GM18951 (cell line): ENCODE data around the gene FHL3.

Experiments
- POLR2A ChIP-seq: IDR thresholded peaks from 4 replicates; pipeline ENCODE4 v1.6.1; 2011; ENCODE audit warnings: mild to moderate bottlenecking; ENCODE audit not compliant: insufficient read length, insufficient read depth; ENCODE audit errors: extremely low read depth
- in situ Hi-C: fragments of 300-500 bp; cut with MboI; formaldehyde crosslinking; loops from one replicate; pipeline ENCODE4 v1.12.0; 2022; ENCODE audit warnings: low sequenced_read_pairs, mixed read lengths, inconsistent platforms; ENCODE audit not compliant: unreplicated experiment

FHL3 gene

DNA sequence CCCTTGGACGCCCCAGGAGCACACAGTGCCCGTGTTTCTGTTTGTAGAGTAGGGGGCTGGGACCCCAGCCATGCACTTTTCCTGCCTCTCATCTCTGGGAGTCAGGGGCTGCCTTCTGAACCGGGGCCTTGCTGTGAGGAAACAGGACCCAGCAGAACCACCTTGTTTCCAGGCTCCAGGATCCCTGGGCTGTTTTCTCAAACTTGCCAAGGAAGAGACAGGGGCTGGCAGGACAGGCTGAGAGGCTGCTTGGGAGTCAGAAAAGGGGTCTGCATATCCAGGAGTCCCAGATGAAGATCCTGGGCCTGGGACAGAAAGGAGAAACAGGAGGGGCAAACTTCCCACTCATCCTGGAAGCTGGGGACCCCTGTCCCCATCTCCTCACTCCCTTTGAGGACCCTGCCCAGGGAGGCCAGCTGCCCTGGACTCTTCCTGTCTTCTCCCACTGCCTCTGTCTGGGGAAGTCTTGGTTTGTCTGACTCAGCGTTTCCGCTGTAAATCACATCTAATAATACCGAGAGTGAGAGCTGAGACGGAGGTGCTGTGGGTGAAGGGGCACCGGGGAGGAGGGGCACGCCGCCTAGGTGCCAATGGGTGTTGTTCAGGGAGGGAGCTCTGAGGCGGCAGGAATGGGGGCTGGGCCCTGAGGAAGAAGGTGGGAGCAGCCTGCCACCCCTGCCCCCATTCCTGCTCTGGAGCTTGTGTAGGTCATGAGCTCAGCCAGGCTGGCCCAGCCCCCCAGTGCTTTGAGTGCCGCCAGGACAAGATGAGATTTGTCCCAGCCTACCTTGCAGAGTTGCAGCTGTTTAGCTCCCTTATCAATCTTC is 24.6 kb upstream of the FHL3 start:
- in situ Hi-C loops, result loop anchor here (10.0 to 25.0 kb wide), 2 partner anchors 557 to 785 kb away; no protein-coding TSS in a partner anchor
- peak; percentile 33 for TF ChIP-seq POLR2A

DNA sequence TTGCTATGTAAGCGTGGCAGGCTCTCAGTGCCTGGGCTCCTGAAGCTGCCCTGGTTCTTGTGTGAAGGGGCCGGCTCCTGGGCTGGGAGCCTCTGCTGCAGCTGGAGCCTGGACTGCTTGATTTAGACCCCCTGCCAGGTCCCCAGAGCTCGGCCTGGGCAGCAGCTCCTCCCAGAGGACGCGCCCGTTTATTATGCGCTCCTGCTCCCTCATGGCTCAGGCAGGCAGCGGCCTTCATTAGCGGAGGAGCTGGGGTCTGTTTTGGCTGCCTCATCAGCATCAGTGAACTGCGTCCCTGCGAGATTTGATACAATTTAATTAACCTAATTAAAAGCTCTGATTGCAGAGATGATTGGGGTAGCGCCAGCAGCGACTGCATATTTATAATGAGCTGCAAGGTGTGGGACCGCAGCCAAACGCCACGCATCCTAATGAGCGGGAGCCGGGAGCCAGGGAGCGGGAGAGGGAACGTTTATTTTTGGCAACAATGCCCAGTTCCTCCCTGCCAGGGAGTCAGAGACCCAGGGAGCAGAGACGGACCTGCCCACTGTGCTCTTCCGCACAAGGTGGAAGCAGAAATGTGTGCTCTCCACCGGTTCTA is 23.9 kb upstream of the FHL3 start:
- TF ChIP-seq POLR2A, result no peak
- in situ Hi-C loops, result loop anchor here (10.0 to 25.0 kb wide), 2 partner anchors 558 to 786 kb away; no protein-coding TSS in a partner anchor

DNA sequence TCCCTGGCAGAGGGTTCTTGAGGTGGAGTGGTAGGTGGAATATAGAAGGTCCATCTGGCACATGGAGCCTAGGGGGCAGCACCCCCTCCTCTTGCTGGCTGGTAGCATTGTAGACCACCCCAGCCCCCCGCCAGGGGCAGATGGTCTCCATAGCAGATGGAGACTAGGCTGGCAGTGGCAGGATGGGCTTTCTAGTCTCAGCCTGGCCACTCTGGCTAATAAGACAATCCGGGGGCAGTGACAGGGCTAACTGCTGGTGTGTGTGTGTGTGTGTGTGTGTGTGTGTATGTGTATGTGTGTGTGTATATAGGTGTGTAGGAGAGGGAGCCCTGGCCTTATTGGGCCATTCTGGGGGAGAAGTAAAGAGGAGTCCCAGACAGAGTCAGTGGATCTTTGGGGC is 23.4 kb upstream of the FHL3 start:
- TF ChIP-seq POLR2A, result no peak
- in situ Hi-C loops, result loop anchor here (10.0 to 25.0 kb wide), 2 partner anchors 559 to 786 kb away; no protein-coding TSS in a partner anchor

DNA sequence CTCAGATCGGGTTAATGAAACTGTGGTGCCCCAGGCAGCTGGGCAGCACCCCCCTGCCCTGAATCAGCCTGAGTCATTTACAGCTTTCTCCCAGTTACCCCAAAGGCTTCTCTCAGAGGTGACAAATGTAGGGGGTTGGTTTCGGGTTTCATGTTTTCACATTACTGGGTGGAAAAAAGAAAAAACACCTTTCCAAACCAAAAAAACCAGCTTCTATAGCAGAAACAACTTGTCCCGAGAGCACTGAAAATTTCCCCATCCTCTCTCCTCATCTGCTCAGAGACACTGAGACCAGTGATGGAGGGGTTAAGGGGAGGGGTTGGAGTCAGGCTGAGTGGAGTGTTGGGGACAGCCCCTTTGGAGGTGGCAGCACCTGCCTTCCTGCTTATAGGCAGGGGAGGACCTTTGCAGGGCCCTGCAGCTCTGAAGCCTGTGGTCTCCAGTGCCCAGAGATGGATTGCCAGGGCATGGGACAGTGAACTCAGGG is 22.8 kb upstream of the FHL3 start:
- in situ Hi-C loops, result loop anchor here (10.0 to 25.0 kb wide), 2 partner anchors 559 to 787 kb away; no protein-coding TSS in a partner anchor
- TF ChIP-seq POLR2A, result no peak

DNA sequence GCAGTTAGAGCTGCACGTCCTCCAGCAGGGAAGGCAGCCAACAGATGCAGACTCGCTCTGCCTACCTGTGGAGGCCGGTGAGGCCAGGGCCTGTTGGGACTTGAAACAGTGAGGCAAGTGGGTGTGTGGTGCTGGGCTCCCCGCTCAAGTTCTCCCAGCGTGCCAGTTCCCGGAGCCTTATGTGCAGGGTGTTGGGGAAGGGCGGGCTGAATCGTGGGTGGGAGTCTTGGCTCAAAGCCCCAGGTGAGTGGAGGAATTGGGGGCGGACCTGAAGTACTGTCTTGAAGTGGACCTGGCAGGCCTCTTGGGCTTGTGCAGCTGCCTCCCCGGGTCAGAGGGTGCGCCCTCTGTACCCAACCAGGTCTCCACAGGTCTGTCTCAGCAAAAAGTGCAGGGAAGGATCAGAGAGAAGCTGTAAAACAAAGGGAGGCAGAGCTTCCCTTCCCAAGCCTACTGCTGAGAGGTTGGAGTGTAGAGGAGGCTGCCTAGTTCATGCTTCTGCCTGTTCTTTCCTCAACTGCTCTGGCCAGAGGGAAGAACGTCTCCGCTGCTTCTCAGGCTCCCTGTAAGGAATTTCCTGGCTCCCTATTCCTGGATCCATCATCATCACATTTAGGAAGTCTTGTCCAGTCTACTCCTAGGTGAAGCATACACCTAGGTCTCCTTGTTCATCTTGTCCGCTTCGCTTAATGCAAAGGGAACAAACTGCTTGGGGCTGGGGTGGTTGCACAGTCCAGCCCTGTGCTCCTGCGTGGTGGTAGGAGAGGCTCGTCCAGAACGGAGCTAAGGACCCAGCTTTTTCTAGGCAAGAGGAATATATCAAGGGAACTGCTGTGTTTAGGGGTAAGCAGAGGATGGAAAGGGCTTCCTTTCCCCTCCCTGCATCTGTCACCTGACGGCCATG is 22.1 kb upstream of the FHL3 start:
- in situ Hi-C loops, result loop anchor here (10.0 to 25.0 kb wide), 2 partner anchors 560 to 787 kb away; no protein-coding TSS in a partner anchor
- TF ChIP-seq POLR2A, result no peak

DNA sequence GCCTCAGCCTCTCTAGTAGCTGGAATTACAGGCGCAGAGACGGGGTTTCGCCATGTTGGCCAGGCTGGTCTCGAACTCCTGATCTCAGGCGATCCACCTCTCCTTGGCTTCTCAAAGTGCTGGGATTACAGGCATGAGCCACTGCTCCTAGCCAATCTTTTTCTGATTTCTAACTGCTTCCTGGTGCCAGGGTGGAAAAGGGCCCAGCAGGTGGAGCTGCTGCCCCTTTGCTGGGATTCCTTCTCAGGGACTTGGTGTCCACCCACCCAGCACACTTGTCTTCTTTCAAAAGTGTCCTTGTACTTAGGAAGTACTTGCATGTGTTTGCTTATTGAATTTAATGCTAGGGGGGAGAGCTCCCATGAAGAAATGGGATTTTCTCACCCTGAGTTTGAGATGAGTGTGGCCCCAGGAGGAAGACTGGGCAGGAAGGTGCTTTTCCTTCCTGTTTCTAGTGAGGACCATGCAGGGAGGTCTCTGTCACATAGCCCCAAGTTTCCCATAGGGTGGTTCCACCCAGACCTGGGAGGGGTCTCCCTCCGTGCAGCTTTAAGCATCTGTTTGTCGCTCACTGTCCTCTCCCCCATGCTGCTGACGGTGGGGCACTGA is 21.4 kb upstream of the FHL3 start:
- no peak for TF ChIP-seq POLR2A
- in situ Hi-C loops, result loop anchor here (10.0 to 25.0 kb wide), 2 partner anchors 561 to 788 kb away; no protein-coding TSS in a partner anchor

DNA sequence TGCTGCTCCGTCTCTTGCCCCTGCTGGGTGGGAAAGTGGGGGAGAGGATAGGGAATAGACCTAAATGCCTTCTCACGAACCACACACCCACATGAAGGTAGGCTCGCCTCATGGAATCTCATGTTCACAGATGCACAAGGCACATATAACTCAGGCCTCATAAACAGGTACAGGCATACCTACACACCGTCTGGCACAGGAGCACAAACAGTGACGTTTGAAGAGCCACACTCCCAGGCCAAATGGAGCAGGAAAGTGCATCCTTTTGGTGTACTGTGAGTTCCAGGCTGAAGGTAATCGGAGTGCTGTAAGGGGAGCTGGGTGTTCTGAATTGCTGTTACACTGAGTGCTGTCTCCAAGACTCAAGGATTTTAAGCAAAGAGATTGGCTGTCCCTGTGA is 20.4 kb upstream of the FHL3 start:
- in situ Hi-C loops, result loop anchor here (10.0 to 25.0 kb wide), 2 partner anchors 562 to 789 kb away; no protein-coding TSS in a partner anchor
- no peak for TF ChIP-seq POLR2A

DNA sequence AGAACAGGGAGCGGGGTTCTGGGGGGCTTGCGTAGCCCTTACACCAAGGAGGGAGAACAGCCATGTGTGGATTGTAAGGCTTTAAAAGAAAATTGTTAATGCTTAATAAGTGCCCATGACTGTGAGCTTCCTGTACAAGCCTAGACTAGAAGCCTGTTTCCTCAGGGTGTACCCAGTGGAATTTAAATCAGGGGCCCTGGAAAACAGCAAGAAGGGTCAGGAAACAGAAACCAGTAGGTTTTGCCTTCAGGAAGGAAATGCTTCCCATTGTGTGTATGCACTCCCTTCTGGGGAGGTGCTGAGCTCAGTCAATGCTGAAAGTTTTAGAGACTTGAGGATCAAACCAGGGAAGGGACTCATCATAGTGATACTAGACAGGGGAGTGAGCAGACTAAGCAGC is 19.9 kb upstream of the FHL3 start:
- no peak for TF ChIP-seq POLR2A
- in situ Hi-C loops, result loop anchor here (10.0 to 25.0 kb wide), 2 partner anchors 562 to 790 kb away; no protein-coding TSS in a partner anchor

DNA sequence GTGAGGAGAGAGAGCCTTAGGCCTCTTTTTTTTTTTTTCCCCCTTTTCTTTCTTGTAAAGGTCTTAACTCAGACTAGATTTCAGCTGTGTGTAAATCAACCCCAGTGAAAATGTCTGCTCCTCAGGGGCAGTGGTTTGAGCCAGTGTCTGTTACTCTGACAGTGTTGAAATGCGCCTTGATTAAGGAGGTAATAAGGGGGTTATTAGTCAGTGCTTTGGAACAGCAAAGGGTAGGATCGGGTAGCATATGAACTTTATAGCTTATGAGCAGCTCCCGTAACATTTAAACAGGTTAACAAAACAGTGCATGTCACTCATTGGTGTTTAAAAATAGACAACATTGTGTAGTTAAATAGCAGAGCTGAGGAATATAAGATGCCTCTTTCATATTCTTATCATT is 17.5 kb upstream of the FHL3 start:
- in situ Hi-C loops, result loop anchor here (10.0 kb wide), 1 partner anchor 792 kb away; no protein-coding TSS in a partner anchor
- no peak for TF ChIP-seq POLR2A

DNA sequence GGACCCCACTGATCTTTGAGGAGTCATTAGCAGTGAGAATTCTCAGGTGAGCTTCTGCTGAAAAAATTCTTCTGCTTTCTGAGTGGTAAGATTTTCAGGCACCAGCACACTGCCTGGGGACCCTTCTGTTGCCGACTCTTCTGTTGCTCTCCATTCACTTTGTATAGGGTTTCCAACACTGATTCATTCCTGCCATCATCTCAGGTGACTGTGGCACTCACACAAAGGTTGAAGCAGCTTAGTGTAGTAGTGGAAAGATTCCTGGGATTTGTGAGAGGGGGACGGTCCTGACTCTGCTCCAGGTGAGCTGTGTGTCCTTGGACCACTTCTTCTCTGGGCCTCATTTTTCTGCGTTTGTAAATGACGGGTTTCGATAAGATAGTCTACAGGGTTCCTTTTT is 16.7 kb upstream of the FHL3 start:
- TF ChIP-seq POLR2A, result no peak
- in situ Hi-C loops, result loop anchor here (10.0 kb wide), 1 partner anchor 793 kb away; no protein-coding TSS in a partner anchor

DNA sequence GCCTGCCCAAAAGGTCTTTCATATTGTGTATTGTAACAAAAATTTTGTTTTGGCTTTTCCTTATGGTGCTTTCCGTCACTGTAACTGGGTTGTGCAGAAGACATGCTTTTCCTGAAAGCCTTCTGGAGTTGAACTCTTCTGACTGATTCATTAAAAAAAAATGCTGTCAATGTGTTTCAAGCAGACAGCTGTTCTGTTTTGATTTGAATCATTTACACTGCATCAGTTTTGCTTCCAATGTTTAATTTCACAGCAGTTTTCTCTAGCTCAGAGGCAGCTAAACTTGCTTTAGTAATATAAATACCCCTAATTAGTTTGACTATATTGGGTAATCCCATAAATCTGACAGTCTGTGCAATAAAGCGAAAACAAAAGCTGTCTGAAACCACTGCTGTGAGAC is 15.1 kb upstream of the FHL3 start:
- in situ Hi-C loops, result loop anchor here (10.0 kb wide), 1 partner anchor 794 kb away; no protein-coding TSS in a partner anchor
- no peak for TF ChIP-seq POLR2A

DNA sequence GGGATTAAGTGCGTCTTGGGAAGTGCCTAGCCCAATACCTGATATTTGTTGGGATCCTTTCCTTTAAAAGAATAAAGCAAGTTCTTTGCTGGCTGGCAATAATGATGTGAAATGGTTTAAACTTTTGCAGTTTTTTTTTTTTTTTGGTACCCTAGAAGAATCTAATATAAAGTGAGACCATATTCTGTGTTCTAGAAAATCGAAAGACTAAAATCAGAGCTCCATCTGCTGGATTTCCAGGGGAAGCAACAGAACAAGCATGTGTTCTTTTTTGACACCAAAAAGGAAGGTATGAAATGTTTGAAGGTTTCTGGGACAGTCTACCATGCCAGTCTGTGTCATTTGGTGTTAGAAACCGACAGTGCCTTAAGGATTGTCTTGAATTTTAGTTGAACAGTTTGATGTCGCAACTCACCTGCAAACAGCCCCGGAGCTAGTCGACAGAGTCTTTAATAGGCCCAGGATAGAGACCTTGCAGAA is 13.6 kb upstream of the FHL3 start:
- TF ChIP-seq POLR2A, result no peak
- in situ Hi-C loops, result no loop called here
